ENCODE results near the gene ZNF385D.
"Not testable (repeated sequence)": the region's sequence is repeated elsewhere in the genome, so short reads cannot be mapped to it uniquely, and the experiment has no call there.

Gene ZNF385D

GRCh38 chr3:21505711-21506460 lies 245.1 kb downstream of the ZNF385D start:
- no peak for DNase-seq

GRCh38 chr3:21502656-21503055 lies 248.4 kb downstream of the ZNF385D start:
- DNase-seq: no peak

- DNase-seq: no peak
Measured at GRCh38 chr3:21500834-21501233, 250.2 kb downstream of the ZNF385D start.

- DNase-seq: not testable (repeated sequence)
Measured at GRCh38 chr3:21490671-21491070, 260.3 kb downstream of the ZNF385D start.

- DNase-seq: no peak
Measured at GRCh38 chr3:21487520-21487919, 263.5 kb downstream of the ZNF385D start.

GRCh38 chr3:21486024-21486935 lies 264.7 kb downstream of the ZNF385D start:
- DNase-seq: not testable (repeated sequence)

GRCh38 chr3:21484828-21485144 lies 266.2 kb downstream of the ZNF385D start:
- no peak for DNase-seq

GRCh38 chr3:21484057-21484827 lies 266.8 kb downstream of the ZNF385D start:
- no peak for DNase-seq

GRCh38 chr3:21481991-21482390 lies 269.0 kb downstream of the ZNF385D start:
- no peak for DNase-seq

GRCh38 chr3:21477541-21478288 lies 273.3 kb downstream of the ZNF385D start:
- DNase-seq: no peak

GRCh38 chr3:21466476-21466875 lies 284.5 kb downstream of the ZNF385D start:
- DNase-seq: no peak

- no peak for DNase-seq
Measured at GRCh38 chr3:21464746-21465145, 286.3 kb downstream of the ZNF385D start.

- no peak for DNase-seq
Measured at GRCh38 chr3:21463319-21463718, 287.7 kb downstream of the ZNF385D start.

GRCh38 chr3:21462141-21462540 lies 288.9 kb downstream of the ZNF385D start:
- no peak for DNase-seq

- DNase-seq: no peak
Measured at GRCh38 chr3:21457084-21457483, 293.9 kb downstream of the ZNF385D start.

GRCh38 chr3:21449738-21450137 lies 301.3 kb downstream of the ZNF385D start:
- no peak for DNase-seq

- DNase-seq: no peak
Measured at GRCh38 chr3:21447476-21448151, 303.4 kb downstream of the ZNF385D start.

- no peak for DNase-seq
Measured at GRCh38 chr3:21446945-21447475, 304.0 kb downstream of the ZNF385D start.

GRCh38 chr3:21446027-21446426 lies 305.0 kb downstream of the ZNF385D start:
- no peak for DNase-seq

- no peak for DNase-seq
Measured at GRCh38 chr3:21441821-21442220, 309.2 kb downstream of the ZNF385D start.

- no peak for DNase-seq
Measured at GRCh38 chr3:21436835-21437234, 314.2 kb downstream of the ZNF385D start.

- DNase-seq: no peak
Measured at GRCh38 chr3:21435871-21436270, 315.1 kb downstream of the ZNF385D start.
